ENCODE results near the gene ZNF296. TPM values are rescaled to one million over a fixed set of nuclear protein-coding genes. Genes with fewer than 3 reads are reported as not detected.

The ZNF296 gene
- total and polyA plus RNA-seq, 2 of the 13 experiments (the other 11 are each of a cell fraction or from before 2014, with no cell fraction given) = 0.26 to 0.62 TPM

GRCh38 chr19:45079063-45079910 lies 3.0 kb upstream of the ZNF296 start, which contains the start of gene GEMIN7 (continued):
- no peak for TF ChIP-seq ZNF572 (CRISPR knock-in tag; IDR thresholded peaks at IDR 0.05)
- TF ChIP-seq ZNF547 (CRISPR knock-in tag; IDR thresholded peaks at IDR 0.05) = peak; percentile 99
- peak; percentile 81; the same call in 1 of the 2 replicates for TF ChIP-seq ZNF205 (CRISPR knock-in tag; IDR thresholded peaks at IDR 0.05)
- TF ChIP-seq SOX6 (IDR thresholded peaks at IDR 0.05) = no peak
- no peak for TF ChIP-seq SOX6 (CRISPR knock-in tag; IDR thresholded peaks at IDR 0.05)
- TF ChIP-seq SMAD1 (CRISPR knock-in tag; IDR thresholded peaks at IDR 0.05; ENCODE audit: borderline replicate concordance, low read depth) = peak; percentile 73; the same call in 1 of the 2 replicates
- peak; percentile 77 for TF ChIP-seq POGZ (CRISPR knock-in tag; IDR thresholded peaks at IDR 0.05)
- TF ChIP-seq ZNF430 (CRISPR knock-in tag; IDR thresholded peaks at IDR 0.05) = peak; percentile 82; the same call in 1 of the 2 replicates
- TF ChIP-seq THRA (CRISPR knock-in tag; IDR thresholded peaks at IDR 0.05; ENCODE audit: borderline replicate concordance) = peak; percentile 81
- no peak; the same call in 1 of the 2 replicates for TF ChIP-seq ZFP36L1 (CRISPR knock-in tag; IDR thresholded peaks at IDR 0.05)
- TF ChIP-seq, protein P1, sequence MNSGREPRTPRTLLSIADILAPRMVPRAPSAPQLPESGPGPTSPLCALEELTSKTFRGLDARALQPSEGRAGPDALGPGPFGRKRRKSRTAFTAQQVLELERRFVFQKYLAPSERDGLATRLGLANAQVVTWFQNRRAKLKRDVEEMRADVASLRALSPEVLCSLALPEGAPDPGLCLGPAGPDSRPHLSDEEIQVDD (CRISPR knock-in tag; IDR thresholded peaks at IDR 0.05; ENCODE audit: borderline replicate concordance) = peak; percentile 86; the same call in 1 of the 2 replicates
- peak; percentile 72 for TF ChIP-seq PPARG (CRISPR knock-in tag; conservative IDR thresholded peaks at IDR 0.05)
- peak; percentile 24 for TF ChIP-seq STAG1 (CRISPR knock-in tag; IDR thresholded peaks at IDR 0.05)
- peak; percentile 72; the same call in 1 of the 2 replicates for TF ChIP-seq ZBTB7A (CRISPR knock-in tag; IDR thresholded peaks at IDR 0.05)
- TF ChIP-seq SRSF9 (IDR thresholded peaks at IDR 0.05; ENCODE audit: borderline replicate concordance, insufficient read depth, low read depth, low read length, poor library complexity, severe bottlenecking) = no peak
- peak; percentile 94 for TF ChIP-seq IKZF4 (CRISPR knock-in tag; IDR thresholded peaks at IDR 0.05; ENCODE audit: borderline replicate concordance, low read depth, not compliant biosample characterization)
- TF ChIP-seq TCF12 (IDR thresholded peaks at IDR 0.05) = no peak
- peak; percentile 89 for TF ChIP-seq TCF12 (CRISPR knock-in tag; IDR thresholded peaks at IDR 0.05)
- TF ChIP-seq HNRNPUL1 (IDR thresholded peaks at IDR 0.05; ENCODE audit: low read depth, low read length) = 0 out of 2 replicates have a peak, but pooled peaks have one; percentile 29
- peak; percentile 93 for TF ChIP-seq NFKB2 (CRISPR knock-in tag; IDR thresholded peaks at IDR 0.05; ENCODE audit: borderline replicate concordance)
- TF ChIP-seq, protein P2, sequence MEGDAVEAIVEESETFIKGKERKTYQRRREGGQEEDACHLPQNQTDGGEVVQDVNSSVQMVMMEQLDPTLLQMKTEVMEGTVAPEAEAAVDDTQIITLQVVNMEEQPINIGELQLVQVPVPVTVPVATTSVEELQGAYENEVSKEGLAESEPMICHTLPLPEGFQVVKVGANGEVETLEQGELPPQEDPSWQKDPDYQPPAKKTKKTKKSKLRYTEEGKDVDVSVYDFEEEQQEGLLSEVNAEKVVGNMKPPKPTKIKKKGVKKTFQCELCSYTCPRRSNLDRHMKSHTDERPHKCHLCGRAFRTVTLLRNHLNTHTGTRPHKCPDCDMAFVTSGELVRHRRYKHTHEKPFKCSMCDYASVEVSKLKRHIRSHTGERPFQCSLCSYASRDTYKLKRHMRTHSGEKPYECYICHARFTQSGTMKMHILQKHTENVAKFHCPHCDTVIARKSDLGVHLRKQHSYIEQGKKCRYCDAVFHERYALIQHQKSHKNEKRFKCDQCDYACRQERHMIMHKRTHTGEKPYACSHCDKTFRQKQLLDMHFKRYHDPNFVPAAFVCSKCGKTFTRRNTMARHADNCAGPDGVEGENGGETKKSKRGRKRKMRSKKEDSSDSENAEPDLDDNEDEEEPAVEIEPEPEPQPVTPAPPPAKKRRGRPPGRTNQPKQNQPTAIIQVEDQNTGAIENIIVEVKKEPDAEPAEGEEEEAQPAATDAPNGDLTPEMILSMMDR (CRISPR knock-in tag; IDR thresholded peaks at IDR 0.05) = peak; percentile 22; the same call in 1 of the 2 replicates
- TF ChIP-seq, protein P3, sequence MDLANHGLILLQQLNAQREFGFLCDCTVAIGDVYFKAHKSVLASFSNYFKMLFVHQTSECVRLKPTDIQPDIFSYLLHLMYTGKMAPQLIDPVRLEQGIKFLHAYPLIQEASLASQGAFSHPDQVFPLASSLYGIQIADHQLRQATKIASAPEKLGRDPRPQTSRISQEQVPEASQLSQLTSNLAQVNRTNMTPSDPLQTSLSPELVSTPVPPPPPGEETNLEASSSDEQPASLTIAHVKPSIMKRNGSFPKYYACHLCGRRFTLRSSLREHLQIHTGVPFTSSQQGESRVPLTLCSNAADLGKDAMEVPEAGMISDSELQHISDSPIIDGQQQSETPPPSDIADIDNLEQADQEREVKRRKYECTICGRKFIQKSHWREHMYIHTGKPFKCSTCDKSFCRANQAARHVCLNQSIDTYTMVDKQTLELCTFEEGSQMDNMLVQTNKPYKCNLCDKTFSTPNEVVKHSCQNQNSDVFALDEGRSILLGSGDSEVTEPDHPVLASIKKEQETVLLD (CRISPR knock-in tag; IDR thresholded peaks at IDR 0.05; ENCODE audit: low read depth) = peak; percentile 82; the same call in 1 of the 2 replicates
- no peak for TF ChIP-seq ZNF292 (CRISPR knock-in tag; IDR thresholded peaks at IDR 0.05; ENCODE audit: borderline replicate concordance, low read depth)
